Measurements from ENCODE around the gene PER1.
"Not testable (repeated sequence)": the region's sequence is repeated elsewhere in the genome, so short reads cannot be mapped to it uniquely, and the experiment has no call there.

The PER1 gene

GRCh38 chr17:8152112-8152775, at the start of gene PER1:
Gene PER1 (minus strand): TSS chr17:8152404. CDS start chr17:8150706, 1,698 bp downstream.
- FAIRE-seq (peak; percentile 88), DNase-seq (ENCODE audit: insufficient read length, low spot score) (peak; percentile 92)

GRCh38 chr17:8192070-8192815, 40.0 kb upstream of the PER1 start:
- DNase-seq (ENCODE audit: insufficient read length, low spot score) (peak; percentile 86), FAIRE-seq (peak; percentile 81)

- FAIRE-seq (no peak), DNase-seq (ENCODE audit: insufficient read length, low spot score) (no peak)
Observed at GRCh38 chr17:8190506-8190905, 38.3 kb upstream of the PER1 start.

GRCh38 chr17:8189711-8190477, 37.7 kb upstream of the PER1 start, which contains the start of gene BORCS6:
Gene BORCS6 (minus strand): TSS chr17:8190180. CDS start chr17:8190140, 40 bp downstream.
- peak; percentile 96 for DNase-seq (ENCODE audit: insufficient read length, low spot score)
- peak; percentile 83 for FAIRE-seq

GRCh38 chr17:8189041-8189710, 37.0 kb upstream of the PER1 start:
- DNase-seq (ENCODE audit: insufficient read length, low spot score): no peak
- no peak for FAIRE-seq

DNA sequence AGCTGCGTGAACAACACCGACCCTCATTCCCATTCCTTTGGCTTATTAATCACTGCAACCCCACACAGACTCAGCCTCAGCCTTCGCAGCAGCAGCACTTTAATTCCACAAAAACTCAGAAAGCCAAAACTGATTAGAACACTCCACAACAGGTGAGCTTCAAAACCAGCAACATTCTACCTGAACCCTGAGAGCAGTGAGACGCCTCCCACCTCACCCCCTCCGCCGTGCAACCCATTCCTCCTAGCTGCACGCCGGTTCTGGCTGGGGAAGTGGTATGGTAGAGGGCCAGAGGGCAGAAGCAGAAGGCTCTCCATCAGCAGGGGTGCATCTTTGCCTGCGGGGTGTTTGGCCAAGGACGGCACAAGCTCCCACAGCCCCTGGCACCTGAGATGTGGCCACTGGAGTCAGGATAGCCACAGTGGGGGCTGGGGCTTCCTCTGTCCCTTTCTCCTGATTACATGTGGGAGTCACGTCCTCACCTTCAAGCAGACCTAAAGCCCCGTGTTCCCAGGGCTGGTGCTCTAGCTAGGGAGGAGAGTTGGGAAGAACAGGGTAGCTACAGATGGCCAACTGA, 36.1 kb upstream of the PER1 start:
- DNase-seq (ENCODE audit: insufficient read length, low spot score) (no peak), FAIRE-seq (no peak)

DNA sequence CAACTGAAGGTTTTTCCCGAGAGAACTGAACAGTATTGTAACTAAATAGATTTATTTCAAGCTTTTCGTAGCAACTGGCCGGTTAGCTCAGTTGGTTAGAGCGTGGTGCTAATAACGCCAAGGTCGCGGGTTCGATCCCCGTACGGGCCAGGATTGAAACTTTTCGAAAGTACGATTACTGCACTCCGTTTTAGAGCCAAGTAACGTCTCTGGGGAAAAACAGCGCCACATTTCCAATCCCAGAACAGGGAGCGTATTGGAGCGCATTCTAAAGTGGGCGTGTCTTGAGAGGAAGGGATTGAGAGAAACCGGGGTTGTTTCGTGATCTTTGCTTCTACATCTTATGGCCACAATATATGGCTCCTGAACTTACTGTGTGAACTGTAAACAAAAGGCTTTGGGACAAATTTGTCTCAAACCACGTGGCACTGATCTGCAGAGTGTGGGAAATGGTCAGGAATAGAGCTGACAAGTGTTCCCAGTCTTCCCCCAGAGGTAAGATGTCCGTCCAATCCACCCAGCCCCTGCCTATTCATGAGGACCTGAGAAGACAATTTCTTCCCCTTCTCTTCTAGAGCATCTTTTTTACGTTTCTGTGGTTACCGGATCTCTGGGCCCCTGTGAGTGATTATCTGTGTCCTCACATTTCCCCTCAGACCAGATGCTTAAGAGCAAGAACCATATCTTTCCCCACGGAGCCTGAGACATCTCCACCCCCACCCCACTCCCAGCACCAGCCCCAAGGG, 35.5 kb upstream of the PER1 start:
- DNase-seq (ENCODE audit: insufficient read length, low spot score) (peak; percentile 84), FAIRE-seq (peak; percentile 28)

GRCh38 chr17:8186787-8187516, 34.7 kb upstream of the PER1 start:
- FAIRE-seq (peak; percentile 59), DNase-seq (ENCODE audit: insufficient read length, low spot score) (peak; percentile 83)

DNA sequence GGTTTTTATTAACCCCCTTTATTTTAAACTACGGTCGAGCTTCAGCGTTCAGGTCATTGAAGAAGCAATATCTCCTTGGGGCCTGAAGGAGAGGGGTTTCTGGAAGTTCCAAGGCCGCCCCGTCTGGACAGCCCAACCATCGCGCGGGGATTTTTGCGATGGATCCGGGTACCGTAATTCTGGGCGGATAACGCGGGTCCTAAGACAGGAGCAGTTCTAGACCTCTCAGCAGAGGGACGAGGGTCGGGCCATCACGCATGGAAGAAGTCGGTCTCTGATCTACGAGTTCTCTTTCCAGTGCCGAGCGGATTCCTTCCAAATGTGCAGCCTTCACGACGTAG, 34.2 kb upstream of the PER1 start:
- DNase-seq (ENCODE audit: insufficient read length, low spot score) (no peak), FAIRE-seq (no peak)

DNA sequence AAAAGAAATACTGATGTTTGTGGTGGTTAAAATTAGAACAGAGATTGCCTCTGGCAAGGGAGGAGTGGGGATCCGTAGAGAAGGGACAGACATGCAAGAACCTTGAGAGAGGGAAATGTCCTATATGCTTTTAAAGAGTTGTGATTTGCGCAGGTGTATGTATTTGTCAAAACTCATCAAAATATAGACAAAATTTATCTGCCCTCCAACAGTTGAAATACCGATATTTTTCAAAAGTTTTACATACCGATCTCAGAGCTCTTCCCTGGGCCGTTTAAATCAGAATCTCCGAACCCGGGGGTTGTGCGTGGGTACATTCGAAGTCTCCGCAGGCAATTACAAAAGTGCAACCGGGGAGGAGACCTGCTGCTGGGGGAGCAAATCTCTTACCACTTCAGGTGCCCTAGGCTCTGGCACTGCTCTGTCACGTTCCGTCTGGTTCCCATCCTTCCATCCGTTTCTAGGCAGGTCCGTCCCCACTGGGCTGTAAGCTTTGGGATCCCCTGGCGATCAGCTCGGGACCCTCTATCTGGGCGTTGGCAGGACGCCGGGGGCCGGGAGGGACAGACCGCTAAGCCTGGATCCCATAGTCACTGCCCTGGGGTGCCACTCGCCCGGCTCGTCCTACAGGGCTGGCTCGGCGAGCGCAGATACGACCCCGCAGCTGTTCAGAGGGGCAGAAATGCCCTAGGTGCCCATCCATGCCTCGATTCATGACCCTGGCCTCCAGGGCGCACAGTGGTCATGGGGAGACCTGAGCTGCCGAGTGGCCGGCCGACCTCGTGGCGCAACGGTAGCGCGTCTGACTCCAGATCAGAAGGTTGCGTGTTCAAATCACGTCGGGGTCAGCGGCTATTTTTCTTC, 33.6 kb upstream of the PER1 start:
- FAIRE-seq: peak; percentile 86
- DNase-seq (ENCODE audit: insufficient read length, low spot score): peak; percentile 82

DNA sequence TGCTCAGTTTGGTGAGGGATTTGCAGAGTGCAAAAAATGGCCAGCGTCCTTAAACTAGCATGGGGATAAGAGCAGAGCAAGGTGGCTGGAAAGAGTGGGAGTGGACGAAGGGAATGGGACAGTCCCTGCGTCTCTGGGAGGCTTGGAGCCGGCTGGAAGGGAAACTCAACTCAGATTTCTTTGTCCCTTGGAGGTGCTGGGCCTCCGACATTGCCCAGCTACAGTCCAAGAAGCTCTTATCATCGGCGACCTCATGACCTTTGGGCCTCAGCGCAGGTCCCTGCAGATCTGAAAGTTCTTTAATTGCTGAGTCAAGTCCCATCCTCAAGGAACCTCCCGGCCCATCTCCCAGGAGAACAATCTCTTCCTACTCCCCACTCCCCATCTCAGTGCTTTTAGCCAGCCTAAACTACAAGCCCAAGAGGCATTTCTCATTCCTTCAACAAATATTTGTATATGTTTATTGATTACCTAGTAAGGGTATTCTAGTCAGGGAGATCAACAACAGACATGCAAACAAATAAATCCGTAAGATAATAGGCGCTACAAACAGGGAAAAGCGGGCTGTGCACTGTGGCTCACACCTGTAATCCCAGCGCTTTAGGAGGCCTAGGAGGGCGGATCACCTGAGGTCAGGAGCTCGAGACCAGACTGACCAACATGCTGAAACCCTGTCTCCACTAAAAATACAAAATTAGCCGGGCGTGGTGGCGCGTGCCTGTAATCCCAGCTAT, 25.0 kb upstream of the PER1 start:
- FAIRE-seq (no peak), DNase-seq (ENCODE audit: insufficient read length, low spot score) (no peak)

GRCh38 chr17:8176197-8176940, 24.2 kb upstream of the PER1 start, which contains the start of gene TMEM107:
Gene TMEM107 (minus strand): TSS chr17:8176380. CDS start chr17:8176286, 94 bp downstream.
- FAIRE-seq (no peak), DNase-seq (ENCODE audit: insufficient read length, low spot score) (no peak)

DNA sequence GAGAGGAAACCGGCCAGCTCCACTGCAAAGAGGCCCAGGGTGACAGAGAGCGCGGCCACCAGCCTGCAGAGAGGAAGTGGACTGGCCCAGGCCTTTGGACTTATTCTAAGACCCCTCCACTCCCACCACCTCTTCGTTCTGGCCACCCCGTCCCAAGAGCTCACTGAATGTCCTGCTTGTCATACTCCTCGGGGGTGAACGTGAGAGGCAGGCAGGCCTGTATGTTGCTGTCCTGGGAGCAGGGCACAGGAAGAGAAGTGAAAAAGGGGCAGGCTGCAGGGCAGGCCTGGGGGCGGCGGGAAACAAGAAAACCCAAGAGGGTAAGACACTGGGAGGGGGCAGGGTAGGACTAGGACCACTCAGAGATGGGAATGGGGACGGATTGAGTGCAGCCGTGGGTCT, 23.6 kb upstream of the PER1 start:
- FAIRE-seq (no peak), DNase-seq (ENCODE audit: insufficient read length, low spot score) (no peak)

- DNase-seq (ENCODE audit: insufficient read length, low spot score) (no peak), FAIRE-seq (no peak)
Observed at GRCh38 chr17:8173871-8174322, 21.7 kb upstream of the PER1 start.

- FAIRE-seq: peak; percentile 84
- DNase-seq (ENCODE audit: insufficient read length, low spot score): peak; percentile 84
Observed at GRCh38 chr17:8173056-8173870, 21.1 kb upstream of the PER1 start.

GRCh38 chr17:8170186-8170585, 18.0 kb upstream of the PER1 start:
- not testable (repeated sequence) for DNase-seq (ENCODE audit: insufficient read length, low spot score); FAIRE-seq

All from HTR-8/SVneo (cell line).